H1 (cell line): ENCODE data around the gene MFNG.
A peak's percentile ranks its signal among the peaks of the same experiment; 100 is the strongest.

ENCODE experiments used
- BRCA1 ChIP-seq: IDR thresholded peaks from 2 replicates; pipeline ENCODE4 v1.6.1; 2012; ENCODE audit warnings: low read depth, low read length, improper control_type of control experiment
- CHD2 ChIP-seq: IDR thresholded peaks from 2 replicates; pipeline ENCODE4 v1.6.1; 2012; ENCODE audit warnings: low read length, improper control_type of control experiment
- KDM1A ChIP-seq: fragments of 200-600, 300-600 bp; sonication (generic); IDR thresholded peaks from 2 replicates; pipeline ENCODE4 v1.7.1; 2016; ENCODE audit warnings: mild to moderate bottlenecking, low read length, borderline replicate concordance
- POLR2A ChIP-seq, 2 experiments: IDR thresholded peaks; 1 replicate in 1 of 2; 2 replicates in 1 of 2; pipeline ENCODE4 v1.6.1; 2011; ENCODE audit warnings: low read depth in 2 of 2, low read length in 2 of 2, mild to moderate bottlenecking in 2 of 2; ENCODE audit errors: control extremely low read depth in 1 of 2
- POLR2AphosphoS5 ChIP-seq: IDR thresholded peaks from 2 replicates; pipeline ENCODE4 v1.6.1; 2011; ENCODE audit warnings: low read depth, low read length

DNA sequence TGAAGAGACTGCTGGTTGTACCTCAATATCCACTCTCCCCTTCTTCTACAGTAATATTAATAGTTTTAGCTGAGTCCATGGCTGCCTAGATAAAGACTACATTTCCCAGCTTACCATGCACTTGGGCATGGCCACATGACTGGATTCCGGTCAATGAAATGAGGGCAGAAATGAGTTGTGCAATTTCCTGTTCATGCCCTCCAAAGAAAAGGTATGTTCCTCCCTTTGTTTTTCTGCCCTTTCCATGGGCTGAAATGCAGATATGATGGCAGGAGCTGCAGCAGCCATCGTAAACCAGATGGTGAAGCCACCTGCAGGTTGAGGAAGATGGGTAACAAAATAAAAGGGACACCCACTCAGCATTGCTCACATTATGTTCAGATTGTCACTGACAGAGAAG lies 43.6 kb downstream of the MFNG start:
- no peak for TF ChIP-seq POLR2AphosphoS5
- TF ChIP-seq POLR2A (IDR thresholded peaks at IDR 0.05; ENCODE audit: control extremely low read depth in 1 of 2, low read depth in 2 of 2, low read length in 2 of 2), result no peak
- TF ChIP-seq BRCA1, result no peak
- no peak for TF ChIP-seq CHD2
- peak; percentile 67; the same call in 1 of the 2 replicates for TF ChIP-seq KDM1A
